Stimulated activated CD4-positive, alpha-beta T cell treated with anti-CD3 and anti-CD28 coated beads, Interleukin-2, amount 100 ng/mL, for 24 hours (primary cell): ENCODE results near the gene MUC5AC.
"Not testable (repeated sequence)": the region's sequence is repeated elsewhere in the genome, so short reads cannot be mapped to it uniquely, and the experiment has no call there.

Experiments
- DNase-seq, 2 donors: peaks; one replicate each; pipeline ENCODE4 v3.0.0-alpha.2; 2020

MUC5AC gene

GRCh38 chr11:1177771-1178090, 20.0 kb downstream of the MUC5AC start:
- DNase-seq, result no peak

GRCh38 chr11:1178201-1178885, 20.6 kb downstream of the MUC5AC start:
- DNase-seq, result no peak

- no peak for DNase-seq
These were observed 21.2 kb downstream of the MUC5AC start for GRCh38 chr11:1178906-1179305.

- DNase-seq, result no peak
These were observed 21.9 kb downstream of the MUC5AC start for GRCh38 chr11:1179641-1180040.

DNA sequence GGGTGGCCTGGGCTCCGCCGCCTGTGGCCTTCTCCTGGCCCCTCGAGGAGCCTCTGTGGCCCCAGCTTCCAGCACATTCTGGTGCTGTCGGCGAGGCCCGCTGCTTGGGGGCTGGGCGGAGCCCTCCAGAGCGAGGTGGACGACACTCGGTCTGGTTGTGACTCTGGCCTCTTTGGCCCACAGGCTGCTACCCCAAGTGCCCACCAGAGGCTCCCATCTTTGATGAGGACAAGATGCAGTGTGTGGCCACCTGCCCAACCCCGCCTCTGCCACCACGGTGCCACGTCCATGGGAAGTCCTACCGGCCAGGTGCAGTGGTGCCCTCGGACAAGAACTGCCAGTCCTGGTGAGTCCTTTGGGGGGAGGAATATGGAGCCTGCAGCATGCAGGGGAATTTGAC, 22.4 kb downstream of the MUC5AC start:
- no peak for DNase-seq

DNA sequence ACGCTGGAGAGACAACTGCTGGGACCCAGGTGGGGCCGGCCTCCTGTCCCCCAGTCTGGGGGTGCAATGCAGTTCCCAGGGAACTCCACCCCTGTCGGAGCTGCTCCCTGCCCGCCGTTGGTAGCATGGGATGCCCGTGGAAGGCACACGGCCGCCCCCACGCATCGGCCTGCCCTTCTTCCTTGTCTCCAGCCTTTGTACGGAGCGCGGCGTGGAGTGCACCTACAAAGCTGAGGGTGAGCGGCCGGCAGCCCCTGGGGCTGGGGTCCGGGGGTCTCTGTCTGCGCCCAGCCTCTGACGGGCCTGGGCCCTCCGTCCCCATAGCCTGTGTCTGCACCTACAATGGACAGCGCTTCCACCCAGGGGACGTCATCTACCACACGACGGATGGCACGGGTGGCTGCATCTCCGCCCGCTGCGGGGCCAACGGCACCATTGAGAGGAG, 23.2 kb downstream of the MUC5AC start:
- no peak for DNase-seq

GRCh38 chr11:1181420-1181819, 23.7 kb downstream of the MUC5AC start:
- no peak for DNase-seq

GRCh38 chr11:1181853-1182535, 24.2 kb downstream of the MUC5AC start:
- peak in 1 of 2 donors; percentile 17 for DNase-seq

GRCh38 chr11:1184139-1184538, 26.4 kb downstream of the MUC5AC start:
- not testable (repeated sequence) for DNase-seq

GRCh38 chr11:1188451-1189130, 30.8 kb downstream of the MUC5AC start:
- DNase-seq, result not testable (repeated sequence)

DNA sequence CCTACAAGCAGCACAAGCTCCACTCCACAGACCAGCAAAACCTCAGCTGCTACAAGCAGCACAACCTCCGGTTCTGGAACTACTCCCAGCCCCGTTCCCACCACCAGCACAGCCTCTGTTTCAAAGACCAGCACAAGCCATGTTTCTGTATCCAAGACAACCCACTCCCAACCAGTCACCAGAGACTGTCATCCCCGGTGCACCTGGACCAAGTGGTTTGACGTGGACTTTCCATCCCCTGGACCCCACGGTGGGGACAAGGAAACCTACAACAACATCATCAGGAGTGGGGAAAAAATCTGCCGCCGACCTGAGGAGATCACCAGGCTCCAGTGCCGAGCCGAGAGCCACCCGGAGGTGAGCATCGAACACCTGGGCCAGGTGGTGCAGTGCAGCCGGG, 32.1 kb downstream of the MUC5AC start:
- not testable (repeated sequence) for DNase-seq

GRCh38 chr11:1191786-1192470, 34.2 kb downstream of the MUC5AC start:
- not testable (repeated sequence) for DNase-seq

- no peak for DNase-seq
These were observed 35.1 kb downstream of the MUC5AC start for GRCh38 chr11:1192741-1193325.

DNA sequence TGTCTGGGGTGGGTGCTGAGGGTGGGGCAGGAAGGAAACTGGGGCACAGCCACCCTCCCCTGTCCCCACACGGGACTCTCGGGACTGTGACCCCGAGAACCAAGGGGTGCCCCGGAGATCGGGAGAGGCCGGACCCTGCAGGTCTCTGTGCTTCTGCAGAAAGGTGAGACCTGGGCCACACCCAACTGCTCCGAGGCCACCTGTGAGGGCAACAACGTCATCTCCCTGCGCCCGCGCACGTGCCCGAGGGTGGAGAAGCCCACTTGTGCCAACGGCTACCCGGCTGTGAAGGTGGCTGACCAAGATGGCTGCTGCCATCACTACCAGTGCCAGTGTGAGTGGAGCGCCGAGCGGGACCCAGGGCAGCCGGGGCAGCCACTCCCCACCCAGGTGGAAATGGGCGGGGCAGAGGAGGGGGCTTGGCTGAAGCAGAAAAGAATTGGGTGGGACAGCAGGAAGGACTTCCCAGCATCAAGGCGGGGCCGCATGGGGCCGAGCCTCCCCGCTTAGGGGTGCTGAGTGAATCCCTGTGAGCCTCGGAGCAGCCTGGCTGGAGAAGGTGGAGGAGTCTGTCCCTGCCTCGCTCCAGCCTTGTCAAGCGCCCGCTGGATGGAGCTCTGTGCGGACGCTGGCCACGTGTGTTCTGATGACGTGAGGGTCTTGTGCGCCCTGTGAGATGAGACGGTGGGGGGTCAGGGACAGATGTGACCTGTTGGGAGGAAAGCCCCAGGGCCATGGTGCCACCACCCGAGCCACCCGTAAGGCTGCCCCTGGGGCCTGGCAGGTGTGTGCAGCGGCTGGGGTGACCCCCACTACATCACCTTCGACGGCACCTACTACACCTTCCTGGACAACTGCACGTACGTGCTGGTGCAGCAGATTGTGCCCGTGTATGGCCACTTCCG, 35.8 kb downstream of the MUC5AC start:
- no peak for DNase-seq

- DNase-seq, result no peak
These were observed 36.7 kb downstream of the MUC5AC start for GRCh38 chr11:1194231-1194976.

DNA sequence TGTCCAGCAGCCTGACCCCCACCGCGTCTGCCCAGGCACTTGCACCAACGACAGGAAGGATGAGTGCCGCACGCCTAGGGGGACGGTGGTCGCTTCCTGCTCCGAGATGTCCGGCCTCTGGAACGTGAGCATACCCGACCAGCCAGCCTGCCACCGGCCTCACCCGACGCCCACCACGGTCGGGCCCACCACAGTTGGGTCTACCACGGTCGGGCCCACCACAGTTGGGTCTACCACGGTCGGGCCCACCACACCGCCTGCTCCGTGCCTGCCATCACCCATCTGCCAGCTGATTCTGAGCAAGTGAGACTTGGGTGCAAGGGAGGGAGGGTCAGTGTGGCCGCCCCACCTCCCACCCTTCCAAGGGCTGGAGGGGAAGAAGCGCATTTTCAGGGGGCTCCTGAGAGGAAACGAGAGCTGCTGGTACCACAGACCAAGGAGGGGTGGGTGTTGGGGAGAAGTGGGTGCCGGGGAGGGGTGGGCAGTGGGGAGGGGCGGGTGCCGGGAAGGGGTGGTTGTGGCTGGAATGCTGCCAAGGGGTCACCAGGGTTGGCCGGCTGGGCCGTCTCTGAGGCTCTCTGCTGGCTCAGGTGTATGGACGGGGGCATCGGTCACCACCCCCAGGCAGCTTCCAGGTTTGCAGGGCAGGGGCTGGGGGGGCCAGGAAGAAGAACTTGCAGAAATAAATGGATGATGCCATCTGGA, 37.4 kb downstream of the MUC5AC start:
- no peak for DNase-seq

- DNase-seq, result no peak
These were observed 38.1 kb downstream of the MUC5AC start for GRCh38 chr11:1195682-1196515.

DNA sequence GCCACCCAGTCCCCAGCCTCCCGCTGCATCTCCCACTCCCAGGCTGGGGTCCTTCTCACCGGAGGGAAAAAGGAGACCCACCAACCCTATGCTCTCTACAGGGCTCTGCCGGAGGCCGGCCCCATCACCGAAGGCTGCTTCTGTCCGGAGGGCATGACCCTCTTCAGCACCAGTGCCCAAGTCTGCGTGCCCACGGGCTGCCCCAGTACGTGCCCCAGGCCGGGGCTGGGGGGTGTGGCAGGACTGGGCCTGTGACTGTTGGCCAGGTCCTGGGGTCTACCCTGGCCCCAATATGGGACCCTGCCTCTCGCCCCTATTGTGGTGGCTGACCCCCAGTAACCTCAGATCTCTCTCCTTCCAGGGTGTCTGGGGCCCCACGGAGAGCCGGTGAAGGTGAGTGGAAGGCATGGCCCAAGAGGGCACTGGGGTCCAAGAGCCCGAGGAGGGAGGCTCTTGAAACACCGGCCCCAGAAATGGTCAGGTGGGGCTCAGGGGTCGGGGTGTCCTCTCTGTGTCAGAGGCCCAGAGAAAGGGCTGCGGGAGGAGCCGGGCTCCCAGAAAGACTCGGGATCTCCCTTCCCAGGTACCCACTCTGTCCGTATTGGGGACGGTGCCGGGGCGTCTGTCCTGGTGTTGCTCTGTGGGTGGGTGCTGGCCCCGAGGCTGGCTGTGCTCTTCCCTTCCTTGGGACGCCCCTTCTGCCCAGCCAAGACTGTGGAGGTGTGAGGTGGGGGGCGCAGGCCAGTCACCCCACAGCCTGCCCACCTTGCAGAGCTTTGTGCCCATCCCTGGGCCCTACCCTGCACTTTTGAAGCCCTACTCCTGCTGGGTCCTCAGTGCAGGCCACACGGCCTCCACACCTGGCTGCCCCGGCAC, 39.0 kb downstream of the MUC5AC start:
- DNase-seq, result no peak
